RWPE2 (cell line): ENCODE data around the gene C1QL2.

Experiments used
- ATAC-seq: fragments of 200-7000 bp; cut with Tn5 transposase; 3 replicates; pipeline ENCODE4 v1.9.1; 2021; ENCODE audit warnings: low read depth
- DNase-seq: peaks from one replicate; pipeline ENCODE4 v3.0.0-alpha.2; 2020; ENCODE audit warnings: low spot score
- H3K27ac ChIP-seq: fragments of 450-650 bp; 2 replicates; pipeline ENCODE4 v1.5.1; 2017; ENCODE audit warnings: mild to moderate bottlenecking; ENCODE audit not compliant: poor library complexity, severe bottlenecking
- H3K27me3 ChIP-seq: fragments of 250-450 bp; sonication (Bioruptor Pico); 2 replicates; pipeline ENCODE4 v1.5.1; 2021; ENCODE audit warnings: mild to moderate bottlenecking, moderate library complexity; ENCODE audit not compliant: insufficient read depth, poor library complexity, severe bottlenecking
- H3K36me3 ChIP-seq: fragments of 250-450 bp; sonication (Bioruptor Pico); 2 replicates; pipeline ENCODE4 v1.5.1; 2020; ENCODE audit warnings: low read depth, mild to moderate bottlenecking, moderate library complexity
- H3K4me1 ChIP-seq: fragments of 250-450 bp; sonication (Bioruptor Pico); 2 replicates; pipeline ENCODE4 v1.5.1; 2021; ENCODE audit warnings: mild to moderate bottlenecking, moderate library complexity; ENCODE audit not compliant: insufficient read depth, poor library complexity, severe bottlenecking
- H3K4me3 ChIP-seq: fragments of 250-450 bp; sonication (Bioruptor Pico); 2 replicates; pipeline ENCODE4 v1.5.1; 2021; ENCODE audit warnings: mild to moderate bottlenecking, moderate library complexity; ENCODE audit not compliant: severe bottlenecking
- H3K9me3 ChIP-seq: fragments of 250-450 bp; sonication (Bioruptor Pico); 2 replicates; pipeline ENCODE4 v1.5.1; 2021; ENCODE audit warnings: mild to moderate bottlenecking, moderate library complexity; ENCODE audit not compliant: severe bottlenecking
- TF ChIP-seq, protein P1 (sequence below): fragments of 450-650 bp; IDR thresholded peaks from one replicate; pipeline ENCODE4 v1.5.1; 2017; ENCODE audit warnings: mild to moderate bottlenecking, moderate library complexity; ENCODE audit not compliant: poor library complexity, severe bottlenecking

C1QL2 gene

DNA sequence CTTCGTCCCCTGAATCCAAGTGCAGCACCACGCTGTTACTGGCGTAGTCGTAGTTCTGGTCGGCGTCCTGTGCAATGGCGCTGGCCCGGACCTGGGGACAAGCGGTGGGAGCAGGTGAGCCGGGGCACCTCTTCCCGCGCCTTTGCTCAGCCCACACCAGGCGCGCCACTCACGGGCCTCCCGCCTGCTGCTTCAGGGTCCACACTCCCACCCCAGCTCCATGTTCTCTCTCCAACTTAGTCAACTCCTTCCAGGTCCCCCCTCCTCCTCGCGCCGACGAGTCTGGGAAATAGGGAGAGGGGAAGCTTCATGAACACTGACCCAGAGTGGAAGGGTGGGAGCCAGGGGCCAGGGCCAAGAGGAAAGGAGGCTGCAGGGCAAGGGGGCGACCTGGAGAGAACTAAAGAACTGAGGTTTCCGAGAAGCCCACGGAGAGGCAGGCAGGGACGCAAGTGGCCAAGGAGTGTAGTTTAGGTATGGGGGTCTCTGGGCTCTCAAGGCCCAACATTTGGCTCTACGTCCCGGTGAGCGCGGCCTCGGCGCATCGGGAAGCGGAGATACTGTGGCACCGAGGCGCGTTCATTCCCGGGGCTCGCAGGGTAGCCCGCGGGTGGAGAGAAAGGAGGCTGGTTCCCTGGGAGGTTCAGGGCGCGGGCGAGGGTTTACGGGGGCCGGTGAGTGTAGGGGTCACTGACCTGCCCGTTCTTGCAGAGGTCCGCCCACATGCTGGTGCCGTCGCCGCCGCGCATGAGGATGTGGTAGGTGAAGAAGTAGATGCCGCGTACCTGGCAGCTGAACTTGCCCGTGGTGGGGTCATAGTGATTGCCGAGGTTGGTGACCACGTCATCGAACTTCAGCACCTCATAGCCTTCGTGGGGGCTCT, 1.4 kb downstream of the C1QL2 start:
- DNase-seq (no peak), ATAC-seq (0 out of 3 replicates have a peak, but pooled peaks have one; percentile 12)
- H3K27ac ChIP-seq: no peak overlapping the region
- TF ChIP-seq, protein P1, sequence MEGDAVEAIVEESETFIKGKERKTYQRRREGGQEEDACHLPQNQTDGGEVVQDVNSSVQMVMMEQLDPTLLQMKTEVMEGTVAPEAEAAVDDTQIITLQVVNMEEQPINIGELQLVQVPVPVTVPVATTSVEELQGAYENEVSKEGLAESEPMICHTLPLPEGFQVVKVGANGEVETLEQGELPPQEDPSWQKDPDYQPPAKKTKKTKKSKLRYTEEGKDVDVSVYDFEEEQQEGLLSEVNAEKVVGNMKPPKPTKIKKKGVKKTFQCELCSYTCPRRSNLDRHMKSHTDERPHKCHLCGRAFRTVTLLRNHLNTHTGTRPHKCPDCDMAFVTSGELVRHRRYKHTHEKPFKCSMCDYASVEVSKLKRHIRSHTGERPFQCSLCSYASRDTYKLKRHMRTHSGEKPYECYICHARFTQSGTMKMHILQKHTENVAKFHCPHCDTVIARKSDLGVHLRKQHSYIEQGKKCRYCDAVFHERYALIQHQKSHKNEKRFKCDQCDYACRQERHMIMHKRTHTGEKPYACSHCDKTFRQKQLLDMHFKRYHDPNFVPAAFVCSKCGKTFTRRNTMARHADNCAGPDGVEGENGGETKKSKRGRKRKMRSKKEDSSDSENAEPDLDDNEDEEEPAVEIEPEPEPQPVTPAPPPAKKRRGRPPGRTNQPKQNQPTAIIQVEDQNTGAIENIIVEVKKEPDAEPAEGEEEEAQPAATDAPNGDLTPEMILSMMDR: no peak
- H3K4me3 ChIP-seq: no peak overlapping the region
- H3K9me3 ChIP-seq: no peaks in the 10 kb centered on the region
- peaks cover 89% of the 10 kb centered on the region for H3K27me3 ChIP-seq
- no peaks in the 10 kb centered on the region for H3K36me3 ChIP-seq
- H3K4me1 ChIP-seq: no peaks in the 10 kb centered on the region

DNA sequence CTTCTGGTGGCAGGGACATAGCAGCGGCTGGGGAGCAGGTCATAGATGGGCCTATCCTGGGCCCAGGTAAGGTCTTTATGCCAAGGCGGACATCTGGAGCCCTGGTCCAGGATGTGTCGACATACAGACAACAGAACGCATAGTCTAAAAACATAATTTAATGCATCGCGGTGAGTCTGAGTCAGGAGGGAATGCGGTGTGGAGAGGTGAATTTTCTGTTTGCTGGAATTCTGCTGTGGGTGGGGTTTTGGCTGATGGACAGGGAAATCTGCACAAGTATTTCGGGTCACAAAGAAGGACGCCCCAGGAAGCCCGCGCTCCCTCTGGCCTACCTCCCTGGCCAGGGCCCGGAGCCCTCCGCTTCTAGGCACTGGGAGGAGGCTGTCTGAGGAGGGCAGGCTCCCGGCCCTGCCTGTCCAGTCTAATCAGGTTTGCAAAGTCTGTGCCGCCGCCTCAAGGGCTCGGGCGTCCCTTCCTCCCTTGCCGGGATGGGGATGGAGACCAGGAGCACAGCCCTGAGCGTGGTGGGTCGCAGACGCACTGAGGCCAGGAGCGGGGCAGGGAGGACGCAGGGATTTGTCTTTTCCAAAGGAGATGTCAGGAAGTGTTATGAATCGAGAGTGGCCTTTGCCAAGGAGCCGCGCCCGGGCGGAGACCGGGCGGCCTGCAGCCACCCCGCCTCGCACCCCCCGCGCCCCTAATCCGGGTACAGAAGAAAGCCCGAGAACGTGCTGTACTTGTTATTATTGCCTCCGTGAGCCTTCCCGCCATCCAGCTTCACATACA, 2.3 kb downstream of the C1QL2 start:
- peaks cover 96% of the 10 kb centered on the region for H3K27me3 ChIP-seq
- H3K4me3 ChIP-seq: no peak overlapping the region

DNA sequence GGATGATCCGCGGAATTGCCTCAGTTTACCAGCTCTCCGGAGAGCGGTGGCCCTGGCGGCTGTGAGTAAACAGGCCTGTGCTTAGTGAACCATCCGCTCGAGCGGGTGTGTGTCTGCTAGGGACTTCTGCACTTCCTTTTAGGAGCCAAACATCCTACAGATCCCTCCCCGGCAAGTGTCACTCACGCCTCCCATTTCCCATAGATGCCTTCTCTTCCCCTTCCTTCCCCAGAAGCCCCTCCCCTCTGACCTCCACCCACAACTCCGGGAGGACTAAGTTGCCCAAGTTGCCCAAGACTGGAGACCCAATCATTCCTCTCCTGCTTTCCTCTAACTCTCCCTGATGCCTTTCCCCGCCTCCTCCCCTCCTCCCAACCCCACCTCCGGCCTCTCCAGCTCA, 2.9 kb downstream of the C1QL2 start:
- no peak for ATAC-seq
- TF ChIP-seq, protein P1: no peak
- Histone ChIP-seq H3K27me3 (peaks cover 94% of the 10 kb centered on the region), H3K27ac (no peak overlapping the region), H3K4me3 (no peak overlapping the region), H3K4me1 (no peaks in the 10 kb centered on the region), H3K36me3 (no peaks in the 10 kb centered on the region), H3K9me3 (no peaks in the 10 kb centered on the region)
- DNase-seq: no peak

More for the DNA sequence above, 2.3 kb downstream of the C1QL2 start:
- H3K36me3 ChIP-seq: no peaks in the 10 kb centered on the region
- DNase-seq (no peak), ATAC-seq (peak; percentile 79)
- H3K27ac ChIP-seq: no peak overlapping the region
- no peaks in the 10 kb centered on the region for H3K9me3 ChIP-seq
- TF ChIP-seq, protein P1: no peak
- no peaks in the 10 kb centered on the region for H3K4me1 ChIP-seq

DNA sequence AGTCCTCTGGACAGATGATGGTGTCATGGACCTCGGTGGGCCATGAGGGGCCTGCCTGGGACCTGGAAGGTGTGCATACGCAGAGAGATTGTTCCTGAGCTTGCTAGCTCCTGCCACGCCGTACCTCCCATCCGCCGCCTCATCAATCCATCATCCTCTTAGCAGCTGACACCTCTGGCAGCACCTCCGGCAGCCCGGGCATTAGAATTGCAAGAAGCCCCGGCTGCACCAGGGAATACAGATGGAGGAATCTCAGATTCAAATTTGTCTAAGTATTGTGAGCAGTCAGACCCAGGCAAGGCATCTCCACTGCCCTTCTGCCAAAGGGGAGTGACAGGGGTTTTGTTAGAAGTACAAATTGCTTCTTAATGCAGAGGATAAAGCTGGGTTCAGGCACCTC, 4.5 kb downstream of the C1QL2 start:
- DNase-seq: no peak
- H3K9me3 ChIP-seq: no peaks in the 10 kb centered on the region

More for the DNA sequence above, 4.5 kb downstream of the C1QL2 start:
- H3K27me3 ChIP-seq: peaks cover 89% of the 10 kb centered on the region
- no peak overlapping the region for H3K4me3 ChIP-seq
- no peaks in the 10 kb centered on the region for H3K4me1 ChIP-seq
- no peak for ATAC-seq
- H3K36me3 ChIP-seq: no peaks in the 10 kb centered on the region
- TF ChIP-seq, protein P1: no peak
- H3K27ac ChIP-seq: no peak overlapping the region
